Vagina (tissue), 2 donors: ENCODE data around the gene ZNF669.

Experiments used
- POLR2A ChIP-seq, 2 donors: fragments of 450-650 bp; IDR thresholded peaks; one replicate each; pipeline ENCODE4 v1.6.1; 2017; ENCODE audit warnings: antibody characterized with exemption in 2 of 2, mild to moderate bottlenecking in 2 of 2, moderate library complexity in 2 of 2
- POLR2AphosphoS5 ChIP-seq, 2 donors: sonication (generic); formaldehyde crosslinking; IDR thresholded peaks; one replicate each; pipeline ENCODE4 v1.9.0; 2017; ENCODE audit warnings: antibody characterized with exemption in 2 of 2, mild to moderate bottlenecking in 2 of 2, low read depth in 1 of 2; ENCODE audit not compliant: insufficient read depth in 1 of 2
- TF ChIP-seq, protein P1 (sequence below), 3 experiments: fragments of 450-650 bp in 2 of 3; fragments of 200-600 bp in 1 of 3; sonication (generic) in 1 of 3; IDR thresholded peaks; one replicate each; pipeline ENCODE4 v1.5.1; 2017 to 2019; ENCODE audit warnings: antibody characterized with exemption in 3 of 3, mild to moderate bottlenecking in 2 of 3, moderate library complexity in 2 of 3

GRCh38 chr1:247145279-247145678, 41.1 kb upstream of the ZNF669 start:
- TF ChIP-seq, protein P1, sequence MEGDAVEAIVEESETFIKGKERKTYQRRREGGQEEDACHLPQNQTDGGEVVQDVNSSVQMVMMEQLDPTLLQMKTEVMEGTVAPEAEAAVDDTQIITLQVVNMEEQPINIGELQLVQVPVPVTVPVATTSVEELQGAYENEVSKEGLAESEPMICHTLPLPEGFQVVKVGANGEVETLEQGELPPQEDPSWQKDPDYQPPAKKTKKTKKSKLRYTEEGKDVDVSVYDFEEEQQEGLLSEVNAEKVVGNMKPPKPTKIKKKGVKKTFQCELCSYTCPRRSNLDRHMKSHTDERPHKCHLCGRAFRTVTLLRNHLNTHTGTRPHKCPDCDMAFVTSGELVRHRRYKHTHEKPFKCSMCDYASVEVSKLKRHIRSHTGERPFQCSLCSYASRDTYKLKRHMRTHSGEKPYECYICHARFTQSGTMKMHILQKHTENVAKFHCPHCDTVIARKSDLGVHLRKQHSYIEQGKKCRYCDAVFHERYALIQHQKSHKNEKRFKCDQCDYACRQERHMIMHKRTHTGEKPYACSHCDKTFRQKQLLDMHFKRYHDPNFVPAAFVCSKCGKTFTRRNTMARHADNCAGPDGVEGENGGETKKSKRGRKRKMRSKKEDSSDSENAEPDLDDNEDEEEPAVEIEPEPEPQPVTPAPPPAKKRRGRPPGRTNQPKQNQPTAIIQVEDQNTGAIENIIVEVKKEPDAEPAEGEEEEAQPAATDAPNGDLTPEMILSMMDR (IDR thresholded peaks at IDR 0.05): no peak
- TF ChIP-seq POLR2A (IDR thresholded peaks at IDR 0.05): no peak
- no peak for TF ChIP-seq POLR2AphosphoS5 (IDR thresholded peaks at IDR 0.05; ENCODE audit: insufficient read depth in 1 of 2, low read depth in 1 of 2)
